H1 (cell line): ENCODE results near the gene RCC1. TPM values are rescaled to one million over a fixed set of nuclear protein-coding genes. Genes with fewer than 3 reads are reported as not detected.

Source experiments
- CTCF ChIA-PET: fragments of 300-600 bp; sonication (Branson Sonifier 250); formaldehyde crosslinking; loops from one replicate; lab custom pipeline; 2021; ENCODE audit not compliant: partially characterized antibody; lab: Charles Lee
- POLR2A ChIA-PET: fragments of 300-600 bp; sonication (Branson Sonifier 250); formaldehyde crosslinking; loops from one replicate; lab custom pipeline; 2021; ENCODE audit warnings: inconsistent platforms; ENCODE audit not compliant: partially characterized antibody; lab: Charles Lee
- DNase-seq, 2 experiments: peaks; one replicate each; pipeline versions ENCODE4 v3.0.0 to v3.0.0-alpha.2; 2010 to 2022; ENCODE audit warnings: low spot score in 2 of 2, low read depth in 1 of 2, mixed read lengths in 1 of 2
- FAIRE-seq: peaks from 2 replicates; lab custom pipeline; 2011; peaks lifted over from hg19 to GRCh38; lab: Jason Lieb, UNC
- H2AFZ ChIP-seq: 2 replicates; pipeline ENCODE4 v1.8.1; 2012; ENCODE audit warnings: low read length, inconsistent platforms
- H2AK5ac ChIP-seq: 2 replicates; pipeline ENCODE4 v1.6.1; 2013; ENCODE audit warnings: low read depth, low read length
- H2BK120ac ChIP-seq: replicated peaks from 2 replicates; pipeline ENCODE3; 2013; ENCODE audit warnings: low read depth, low read length, inconsistent platforms
- H2BK12ac ChIP-seq: 2 replicates; pipeline ENCODE4 v1.6.1; 2013; ENCODE audit warnings: low read depth, low read length
- H2BK15ac ChIP-seq: 2 replicates; pipeline ENCODE4 v1.6.1; 2013; ENCODE audit warnings: low read length
- H2BK20ac ChIP-seq: 2 replicates; pipeline ENCODE4 v1.6.1; 2013; ENCODE audit warnings: low read length
- H2BK5ac ChIP-seq: 2 replicates; pipeline ENCODE4 v1.6.1; 2013; ENCODE audit warnings: low read depth, low read length
- H3K14ac ChIP-seq: 2 replicates; pipeline ENCODE4 v1.6.1; 2013; ENCODE audit warnings: inconsistent platforms; ENCODE audit not compliant: insufficient read length
- H3K18ac ChIP-seq: 2 replicates; pipeline ENCODE4 v1.6.1; 2013; ENCODE audit warnings: low read length; ENCODE audit errors: extremely low read depth
- H3K23ac ChIP-seq: 2 replicates; pipeline ENCODE4 v1.6.1; 2013; ENCODE audit warnings: inconsistent platforms; ENCODE audit not compliant: insufficient read length
- H3K23me2 ChIP-seq: 2 replicates; pipeline ENCODE4 v1.6.1; 2013; ENCODE audit warnings: low read depth, low read length
- H3K27ac ChIP-seq: 2 replicates; pipeline ENCODE4 v1.6.1; 2011; ENCODE audit warnings: low read depth, low read length, inconsistent platforms
- H3K27me3 ChIP-seq, 4 experiments: replicated peaks in 1 of 4; 1 replicate in 1 of 4; 2 replicates in 3 of 4; pipeline versions ENCODE4 v1.6.1 to v1.8.1; 2011 to 2013; ENCODE audit warnings: low read length in 3 of 4, mild to moderate bottlenecking in 3 of 4, inconsistent platforms in 2 of 4, mixed read lengths in 2 of 4, moderate library complexity in 1 of 4; ENCODE audit not compliant: control insufficient read depth in 3 of 4, insufficient read depth in 3 of 4; ENCODE audit errors: extremely low read depth in 1 of 4
- H3K36me3 ChIP-seq, 4 experiments: 2 replicates each; pipeline versions ENCODE4 v1.6.1 to v1.8.1; 2011 to 2013; ENCODE audit warnings: mild to moderate bottlenecking in 4 of 4, low read length in 3 of 4, moderate library complexity in 2 of 4, control low read depth in 1 of 4, inconsistent platforms in 1 of 4; ENCODE audit not compliant: insufficient read depth in 4 of 4, control insufficient read depth in 2 of 4
- H3K4ac ChIP-seq: replicated peaks from 2 replicates; pipeline ENCODE3; 2013; ENCODE audit warnings: low read length, low read depth, mixed read lengths, inconsistent platforms; ENCODE audit not compliant: insufficient read length
- H3K4me1 ChIP-seq, 4 experiments: replicated peaks in 1 of 4; 1 replicate in 1 of 4; 2 replicates in 3 of 4; pipeline versions ENCODE4 v1.6.1 to v1.8.1; 2011 to 2013; ENCODE audit warnings: low read length in 3 of 4, inconsistent platforms in 2 of 4, mixed read lengths in 1 of 4; ENCODE audit not compliant: insufficient read depth in 4 of 4, control insufficient read depth in 3 of 4
- H3K4me2 ChIP-seq, 2 experiments: 2 replicates each; pipeline versions ENCODE4 v1.6.1 to v1.8.1; 2011 to 2013; ENCODE audit warnings: low read depth in 2 of 2, low read length in 2 of 2, control low read depth in 1 of 2, inconsistent platforms in 1 of 2, mild to moderate bottlenecking in 1 of 2; ENCODE audit not compliant: insufficient read depth in 1 of 2
- H3K4me3 ChIP-seq, 4 experiments: fragments of 200-600, 300-600 bp in 1 of 4; sonication (generic), shearing (Covaris generic), sonication (Bioruptor Twin) in 1 of 4; 2 replicates each; pipeline versions ENCODE4 v1.5.1 to v1.8.1; 2011 to 2016; ENCODE audit warnings: low read length in 4 of 4, low read depth in 3 of 4, control low read depth in 2 of 4, inconsistent platforms in 2 of 4, mild to moderate bottlenecking in 2 of 4, mixed read lengths in 1 of 4, moderate library complexity in 1 of 4; ENCODE audit not compliant: insufficient read depth in 2 of 4; ENCODE audit errors: extremely low read depth in 1 of 4
- H3K56ac ChIP-seq: replicated peaks from 2 replicates; pipeline ENCODE3; 2013; ENCODE audit warnings: low read depth, mild to moderate bottlenecking, mixed read lengths, low read length, inconsistent platforms; ENCODE audit not compliant: insufficient read length
- H3K79me1 ChIP-seq: 2 replicates; pipeline ENCODE4 v1.6.1; 2013; ENCODE audit warnings: low read depth, low read length, control low read depth
- H3K79me2 ChIP-seq, 2 experiments: 2 replicates each; pipeline versions ENCODE4 v1.6.1 to v1.8.1; 2012 to 2013; ENCODE audit warnings: low read length in 2 of 2, mild to moderate bottlenecking in 2 of 2, inconsistent platforms in 1 of 2; ENCODE audit not compliant: insufficient read depth in 2 of 2, control insufficient read depth in 1 of 2
- H3K9ac ChIP-seq, 4 experiments: replicated peaks in 1 of 4; 1 replicate in 1 of 4; 2 replicates in 3 of 4; pipeline versions ENCODE4 v1.6.1 to v1.8.1; 2011 to 2013; ENCODE audit warnings: low read depth in 3 of 4, low read length in 3 of 4, control low read depth in 2 of 4, mild to moderate bottlenecking in 2 of 4, moderate library complexity in 2 of 4, inconsistent platforms in 1 of 4; ENCODE audit errors: extremely low read depth in 1 of 4
- H3K9me3 ChIP-seq, 2 experiments: 2 replicates each; pipeline versions ENCODE4 v1.6.1 to v1.8.1; 2012 to 2013; ENCODE audit warnings: mild to moderate bottlenecking in 2 of 2, moderate library complexity in 2 of 2, control low read depth in 1 of 2, inconsistent platforms in 1 of 2, low read depth in 1 of 2, low read length in 1 of 2, mixed read lengths in 1 of 2; ENCODE audit not compliant: insufficient read depth in 2 of 2
- H4K20me1 ChIP-seq, 2 experiments: replicated peaks in 1 of 2; 2 replicates each; pipeline versions ENCODE3 to v1.8.1; 2011 to 2013; ENCODE audit warnings: inconsistent platforms in 2 of 2, low read length in 2 of 2, mild to moderate bottlenecking in 1 of 2; ENCODE audit not compliant: insufficient read depth in 2 of 2, control insufficient read depth in 1 of 2
- H4K5ac ChIP-seq: 2 replicates; pipeline ENCODE4 v1.6.1; 2013; ENCODE audit warnings: low read length, low read depth, mixed read lengths, inconsistent platforms; ENCODE audit not compliant: insufficient read length
- H4K8ac ChIP-seq: 2 replicates; pipeline ENCODE4 v1.8.0; 2013; ENCODE audit warnings: mild to moderate bottlenecking, moderate library complexity, low read length, inconsistent platforms; ENCODE audit not compliant: insufficient read depth; ENCODE audit errors: extremely low read depth
- H4K91ac ChIP-seq: replicated peaks from 2 replicates; pipeline ENCODE3; 2013; ENCODE audit warnings: low read length, mixed read lengths, inconsistent platforms; ENCODE audit not compliant: insufficient read length
- KDM5A ChIP-seq: fragments of 200-600 bp; IDR thresholded peaks from 2 replicates; pipeline ENCODE4 v1.7.1; 2012; ENCODE audit warnings: mild to moderate bottlenecking, low read length, inconsistent platforms, mixed read lengths
- SP2 ChIP-seq: IDR thresholded peaks from 2 replicates; pipeline ENCODE4 v1.6.1; 2012; ENCODE audit warnings: mild to moderate bottlenecking, low read length, inconsistent platforms
- USF2 ChIP-seq: IDR thresholded peaks from 2 replicates; pipeline ENCODE4 v1.6.1; 2011; ENCODE audit warnings: low read length, improper control_type of control experiment
- WGBS, 2 experiments: shearing (Covaris generic) in 1 of 2; methylation state at CpG; one replicate each; pipeline versions ENCODE4 v1.1.6 to v1.1.7; 2013 to 2015; ENCODE audit warnings: low lambda C conversion rate in 2 of 2, mixed read lengths in 2 of 2, inconsistent platforms in 1 of 2, low coverage in 1 of 2, missing lambda C conversion rate in 1 of 2; ENCODE audit not compliant: insufficient replicate concordance in 2 of 2, insufficient coverage in 1 of 2, insufficient read length in 1 of 2; ENCODE audit errors: extremely low coverage in 1 of 2, missing lambda C conversion rate in 1 of 2; 5-methylcytosine and 5-hydroxymethylcytosine counted together
- polyA plus RNA-seq, 7 experiments: library from polyadenylated mRNA; depleted of rRNA in 3 of 7; stranded (reverse) in 5 of 7; unstranded in 2 of 7; fragments of >200 nt in 5 of 7; fragments of 200-250 nt in 2 of 7; gene quantifications; 1 replicate in 5 of 7; 2 replicates in 1 of 7; 4 replicates in 1 of 7; pipeline versions ENCODE4 v1.2.1 to v1.2.3, GENCODE V29; 2011 to 2013; ENCODE audit warnings: missing spikeins in 2 of 7, mixed read lengths in 2 of 7
- total RNA-seq: library from RNA; stranded (reverse); fragmentation: NEBNext Ultra II Directional; extraction: Animal tissue kit (Norgen Biotek cat#: 25700); gene quantifications from 2 replicates; pipeline ENCODE4 v1.2.1, GENCODE V29; 2021

RCC1 gene
- total and polyA plus RNA-seq, 2 of the 8 experiments (the other 6 are each of a cell fraction or from before 2014, with no cell fraction given): 48.5 to 98.4 TPM

DNA sequence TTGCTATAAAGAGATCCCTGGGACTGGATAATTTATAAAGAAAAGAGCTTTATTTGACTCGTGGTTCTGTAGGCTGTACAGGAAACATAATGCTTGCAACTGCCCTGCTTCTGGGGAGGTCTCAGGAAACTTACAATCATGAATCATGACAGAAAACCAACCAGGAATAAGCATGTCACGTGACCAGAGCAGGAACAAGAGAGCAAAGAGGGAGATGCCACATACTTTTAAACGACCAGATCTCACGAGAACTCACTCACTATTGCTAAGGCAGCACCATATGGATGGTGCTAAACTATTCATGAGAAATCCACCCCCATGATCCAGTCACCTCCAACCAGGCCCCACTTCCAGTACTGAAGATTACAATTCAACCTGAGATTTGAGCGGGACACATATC is 49.8 kb upstream of the RCC1 start:
- H2BK5ac ChIP-seq: no peak overlapping the region
- H3K23me2 ChIP-seq: no peaks in the 10 kb centered on the region
- H3K23ac ChIP-seq: no peak overlapping the region
- TF ChIP-seq USF2 (peak; percentile 23; the same call in 1 of the 2 replicates), KDM5A (no peak), SP2 (no peak)
- H2BK20ac ChIP-seq: no peak overlapping the region
- H3K27ac ChIP-seq: no peak overlapping the region
- H2AFZ ChIP-seq: no peak overlapping the region
- H2BK15ac ChIP-seq: no peak overlapping the region
- FAIRE-seq: no peak
- no peak overlapping the region for H4K8ac ChIP-seq
- no peak overlapping the region for H3K56ac ChIP-seq
- 85% methylated on average over 5 of the region's 5 CpGs; no CpG with 5 or more reads in 1 of the 2 experiments for WGBS, 2 experiments
- H3K4me2 ChIP-seq: no peak overlapping the region
- no peak overlapping the region for H3K9ac ChIP-seq
- H4K20me1 ChIP-seq: peaks cover 0 to 4% of the 10 kb centered on the region in 2 experiments
- H4K91ac ChIP-seq: no peak overlapping the region
- no peak overlapping the region for H3K4ac ChIP-seq
- H3K18ac ChIP-seq: no peak overlapping the region
- no peak for DNase-seq
- H3K14ac ChIP-seq: no peak overlapping the region
- H3K4me1 ChIP-seq: no peaks in the 10 kb centered on the region
- no peak overlapping the region for H2BK120ac ChIP-seq
- ChIA-PET CTCF (interaction anchor here (0.9 to 1.2 kb wide), 2 partner anchors 32 to 41 kb away, joined by 3 to 4 read pairs; no protein-coding TSS in a partner anchor), POLR2A (interaction anchor here (0.6 to 2.4 kb wide), 3 partner anchors 49 to 166 kb away, joined by 3 to 7 read pairs (median 5); no protein-coding TSS in a partner anchor)
- H3K9me3 ChIP-seq: no peaks in the 10 kb centered on the region
- H2AK5ac ChIP-seq: 0 out of 2 replicates have a peak overlapping the region, but pooled peaks have one; percentile 2
- no peaks in the 10 kb centered on the region for H3K79me1 ChIP-seq
- H4K5ac ChIP-seq: no peak overlapping the region
- H3K4me3 ChIP-seq: no peak overlapping the region
- H3K79me2 ChIP-seq: no peaks in the 10 kb centered on the region; a peak in 1 of 4 replicates
- H2BK12ac ChIP-seq: no peak overlapping the region
- H3K36me3 ChIP-seq: peaks cover 0 to 9% (median 1%) of the 10 kb centered on the region in 4 experiments; a peak in 3 of 8 replicates
- no peaks in the 10 kb centered on the region for H3K27me3 ChIP-seq
